NCI-H345 (cell line): ENCODE results near the gene P2RY14.

ENCODE experiments used
- DNase-seq: peaks from one replicate; lab custom pipeline; 2025; lab: John Stamatoyannopoulos, UW

The P2RY14 gene

GRCh38 chr3:151213881-151214280 lies 64.5 kb downstream of the P2RY14 start:
- DNase-seq = no peak

- DNase-seq = no peak
Measured at GRCh38 chr3:151213151-151213550, 65.2 kb downstream of the P2RY14 start.

- no peak for DNase-seq
Measured at GRCh38 chr3:151210676-151211381, 67.5 kb downstream of the P2RY14 start.

GRCh38 chr3:151209654-151210053 lies 68.7 kb downstream of the P2RY14 start:
- DNase-seq = no peak

GRCh38 chr3:151206201-151206600 lies 72.1 kb downstream of the P2RY14 start:
- no peak for DNase-seq

- no peak for DNase-seq
Measured at GRCh38 chr3:151205482-151205881, 72.9 kb downstream of the P2RY14 start.

GRCh38 chr3:151204530-151205402 lies 73.6 kb downstream of the P2RY14 start:
- DNase-seq = no peak

- no peak for DNase-seq
Measured at GRCh38 chr3:151203051-151203420, 75.3 kb downstream of the P2RY14 start, which contains the start of gene GPR171. Gene GPR171, minus strand, starts transcription at chr3:151203216. Its CDS starts 3,830 bp downstream, at chr3:151199386.

GRCh38 chr3:151201051-151201730 lies 77.2 kb downstream of the P2RY14 start:
- no peak for DNase-seq

- no peak for DNase-seq
Measured at GRCh38 chr3:151200586-151200985, 77.8 kb downstream of the P2RY14 start.

GRCh38 chr3:151199554-151200438 lies 78.5 kb downstream of the P2RY14 start:
- no peak for DNase-seq

GRCh38 chr3:151198849-151199248 lies 79.5 kb downstream of the P2RY14 start:
- DNase-seq = no peak

GRCh38 chr3:151197981-151198767 lies 80.2 kb downstream of the P2RY14 start:
- no peak for DNase-seq

- no peak for DNase-seq
Measured at GRCh38 chr3:151197228-151197627, 81.1 kb downstream of the P2RY14 start.

GRCh38 chr3:151196434-151196833 lies 81.9 kb downstream of the P2RY14 start:
- DNase-seq = no peak

GRCh38 chr3:151195826-151196225 lies 82.5 kb downstream of the P2RY14 start:
- no peak for DNase-seq

- DNase-seq = no peak
Measured at GRCh38 chr3:151192545-151192944, 85.8 kb downstream of the P2RY14 start.

- DNase-seq = no peak
Measured at GRCh38 chr3:151191095-151191494, 87.2 kb downstream of the P2RY14 start.

GRCh38 chr3:151183265-151183671 lies 95.1 kb downstream of the P2RY14 start:
- no peak for DNase-seq

- no peak for DNase-seq
Measured at GRCh38 chr3:151182349-151183079, 95.8 kb downstream of the P2RY14 start.
